ENCODE data around the gene SLC26A1.

Gene SLC26A1

GRCh38 chr4:1027915-1028238, 34.7 kb upstream of the SLC26A1 start:
- FAIRE-seq: no peak

GRCh38 chr4:1027219-1027914, 34.2 kb upstream of the SLC26A1 start:
- FAIRE-seq: no peak

GRCh38 chr4:1026115-1026514, 32.9 kb upstream of the SLC26A1 start:
- FAIRE-seq: no peak

GRCh38 chr4:1024882-1025545, 31.8 kb upstream of the SLC26A1 start:
- FAIRE-seq: no peak

- FAIRE-seq: no peak
These were observed 30.9 kb upstream of the SLC26A1 start for GRCh38 chr4:1023895-1024740.

- no peak for FAIRE-seq
These were observed 30.0 kb upstream of the SLC26A1 start for GRCh38 chr4:1023075-1023640.

- FAIRE-seq: no peak
These were observed 29.5 kb upstream of the SLC26A1 start for GRCh38 chr4:1022739-1023066.

GRCh38 chr4:1022051-1022738, 29.0 kb upstream of the SLC26A1 start:
- FAIRE-seq: no peak

GRCh38 chr4:1021386-1022050, 28.3 kb upstream of the SLC26A1 start:
- no peak for FAIRE-seq

GRCh38 chr4:1019729-1020470, 26.7 kb upstream of the SLC26A1 start:
- no peak for FAIRE-seq

GRCh38 chr4:1019320-1019719, 26.1 kb upstream of the SLC26A1 start:
- FAIRE-seq: no peak

- FAIRE-seq: no peak
These were observed 25.2 kb upstream of the SLC26A1 start for GRCh38 chr4:1018147-1019020.

GRCh38 chr4:1017706-1018105, 24.5 kb upstream of the SLC26A1 start:
- FAIRE-seq: no peak

- FAIRE-seq: no peak
These were observed 24.0 kb upstream of the SLC26A1 start for GRCh38 chr4:1017211-1017610.

GRCh38 chr4:1015746-1016145, 22.5 kb upstream of the SLC26A1 start:
- FAIRE-seq: no peak

- no peak for FAIRE-seq
These were observed 22.0 kb upstream of the SLC26A1 start for GRCh38 chr4:1015179-1015578.

- no peak for FAIRE-seq
These were observed 21.3 kb upstream of the SLC26A1 start for GRCh38 chr4:1014291-1015167.

- no peak for FAIRE-seq
These were observed 20.2 kb upstream of the SLC26A1 start for GRCh38 chr4:1013225-1014073.

Measured in A204.1 (cell line).